Esophagus muscularis mucosa (tissue), 4 donors: ENCODE results near the gene DCAF8L2. TPM values are rescaled to one million over a fixed set of nuclear protein-coding genes. Genes with fewer than 3 reads are reported as not detected.

Source experiments
- DNase-seq: peaks from one replicate; pipeline ENCODE4 v3.0.0-alpha.2; 2017; ENCODE audit errors: extremely low spot score
- H3K27ac ChIP-seq, 4 donors: fragments of 200-600 bp; sonication (generic); replicated peaks in 1 of 4; 1 replicate in 3 of 4; 2 replicates in 1 of 4; pipeline ENCODE4 v1.5.1; 2016 to 2019; ENCODE audit warnings: mild to moderate bottlenecking in 1 of 4
- H3K27me3 ChIP-seq, 4 donors: fragments of 200-600 bp; sonication (generic); one replicate each; pipeline versions ENCODE4 v1.5.1 to v1.6.0; 2016 to 2019
- H3K36me3 ChIP-seq, 4 donors: fragments of 200-600 bp; sonication (generic); one replicate each; pipeline ENCODE4 v1.5.1; 2016 to 2019
- H3K4me1 ChIP-seq, 4 donors: fragments of 200-600 bp; sonication (generic); one replicate each; pipeline ENCODE4 v1.5.1; 2016 to 2019
- H3K4me3 ChIP-seq, 4 donors: fragments of 200-600 bp; sonication (generic); 1 replicate in 2 of 4; 2 replicates in 2 of 4; pipeline ENCODE4 v1.5.1; 2016 to 2019; ENCODE audit warnings: mild to moderate bottlenecking in 4 of 4, moderate library complexity in 1 of 4
- H3K9me3 ChIP-seq, 4 donors: fragments of 200-600 bp; sonication (generic); 1 replicate in 3 of 4; 2 replicates in 1 of 4; pipeline ENCODE4 v1.5.1; 2016 to 2019
- POLR2A ChIP-seq: fragments of 450-650 bp; IDR thresholded peaks from one replicate; pipeline ENCODE4 v1.6.1; 2017; ENCODE audit warnings: antibody characterized with exemption, moderate library complexity, mild to moderate bottlenecking, low read depth
- WGBS: methylation state at CpG from one replicate; pipeline ENCODE4 v1.1.5; 2018; 5-methylcytosine and 5-hydroxymethylcytosine counted together
- intact Hi-C: fragments of 100-400 bp; cut with DNase I; formaldehyde crosslinking; loops from one replicate; pipeline ENCODE4 v1.15.1; 2023
- total RNA-seq, 4 donors: library from RNA; depleted of rRNA; stranded (reverse); fragments of >200 nt; gene quantifications; one replicate each; pipeline versions ENCODE4 v1.1.0 to v1.2.1, GENCODE V29; 2016

The DCAF8L2 gene
- total RNA-seq, 4 donors from 2014 or later, result not detected

DNA sequence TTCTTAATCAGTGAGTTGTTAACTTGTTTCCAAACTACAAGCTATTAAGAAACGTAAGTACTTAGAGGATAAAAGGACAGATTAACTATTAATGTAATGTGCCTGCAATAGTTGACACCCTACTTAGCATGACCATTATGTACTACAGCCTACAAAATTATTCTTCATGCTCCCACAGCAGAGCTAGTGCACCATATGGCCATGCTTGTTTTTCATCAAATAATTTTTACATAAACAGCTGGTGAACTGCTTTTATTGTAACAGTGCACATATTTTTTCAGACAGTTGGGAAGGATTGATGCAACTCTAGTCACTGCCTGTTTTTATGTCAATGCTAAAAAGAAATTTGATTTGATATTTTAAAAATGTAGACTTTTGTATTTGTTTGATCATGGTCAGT is 207.4 kb downstream of the DCAF8L2 start:
- 56% methylated on average over 1 of the region's 1 CpG for WGBS
- Histone ChIP-seq H3K4me3 (no peak overlapping the region), H3K27ac (no peak overlapping the region)

More for the DNA sequence above, 207.4 kb downstream of the DCAF8L2 start:
- no peaks in the 10 kb centered on the region for H3K27me3 ChIP-seq
- no peaks in the 10 kb centered on the region for H3K9me3 ChIP-seq
- H3K36me3 ChIP-seq, result no peaks in the 10 kb centered on the region
- TF ChIP-seq POLR2A, result no peak
- no peaks in the 10 kb centered on the region for H3K4me1 ChIP-seq
- no peak for DNase-seq
- intact Hi-C loops, result no loop called here

Other genes with a start within 250 kb of the DCAF8L2 start
- not detected for gene PPP4R3C, start 127.0 kb upstream of the DCAF8L2 start, total RNA-seq
- gene MAGEB10, start 217.6 kb downstream of the DCAF8L2 start, total RNA-seq, result not detected